Activated CD4-positive, alpha-beta T cell treated with anti-CD3 and anti-CD28 coated beads for 24 hours (primary cell): ENCODE results near the gene NATD1.

Source experiments
- DNase-seq, 2 donors: peaks; one replicate each; pipeline ENCODE4 v3.0.0-alpha.2; 2020; ENCODE audit warnings: low read depth in 2 of 2

The NATD1 gene, protein sequence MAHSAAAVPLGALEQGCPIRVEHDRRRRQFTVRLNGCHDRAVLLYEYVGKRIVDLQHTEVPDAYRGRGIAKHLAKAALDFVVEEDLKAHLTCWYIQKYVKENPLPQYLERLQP

DNA sequence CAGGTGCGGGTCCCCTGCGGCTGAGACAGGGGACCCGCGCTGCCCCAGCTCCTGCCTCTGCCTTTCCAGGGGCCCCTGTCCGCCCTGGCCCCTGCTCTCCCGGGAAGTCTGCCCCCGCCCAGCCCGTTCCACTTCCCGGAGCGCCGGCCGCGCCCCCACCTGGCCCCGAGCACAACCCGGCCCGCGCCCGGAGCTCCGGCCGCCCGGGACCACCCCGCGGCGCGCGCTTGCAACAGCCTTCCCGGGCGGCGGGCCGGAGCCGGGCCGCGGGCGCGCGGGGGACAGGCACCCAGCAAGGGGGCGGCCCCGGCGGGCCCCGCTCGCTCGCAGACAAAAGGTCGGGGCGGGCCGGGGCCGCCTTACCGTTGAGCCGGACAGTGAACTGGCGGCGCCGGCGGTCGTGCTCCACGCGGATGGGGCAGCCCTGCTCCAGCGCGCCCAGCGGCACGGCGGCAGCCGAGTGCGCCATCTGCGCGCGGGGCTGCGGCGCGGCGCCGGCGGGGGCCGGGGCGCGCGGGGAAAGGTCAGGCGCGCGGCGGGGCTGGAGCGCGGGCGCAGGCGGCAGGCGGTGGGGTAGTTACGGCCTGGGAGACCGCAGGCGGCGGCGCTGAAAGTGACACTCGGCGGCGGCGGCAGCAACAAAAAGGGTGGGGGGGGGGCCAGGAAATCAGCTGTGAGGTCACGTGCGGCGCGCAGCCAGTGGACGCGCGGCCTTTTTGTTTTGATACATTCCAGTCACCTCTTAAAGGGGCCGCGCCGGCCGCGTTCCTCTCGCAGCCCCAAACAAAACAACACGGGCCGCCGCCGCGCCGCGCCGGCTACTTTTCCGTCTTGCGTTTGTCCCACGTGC, at the start of gene NATD1:
TSS of gene NATD1 (minus strand) at position 615 of the 850 bp plus-strand sequence. CDS start at position 469, 146 bp downstream.
- peak; percentile 52 to 62 for DNase-seq

DNA sequence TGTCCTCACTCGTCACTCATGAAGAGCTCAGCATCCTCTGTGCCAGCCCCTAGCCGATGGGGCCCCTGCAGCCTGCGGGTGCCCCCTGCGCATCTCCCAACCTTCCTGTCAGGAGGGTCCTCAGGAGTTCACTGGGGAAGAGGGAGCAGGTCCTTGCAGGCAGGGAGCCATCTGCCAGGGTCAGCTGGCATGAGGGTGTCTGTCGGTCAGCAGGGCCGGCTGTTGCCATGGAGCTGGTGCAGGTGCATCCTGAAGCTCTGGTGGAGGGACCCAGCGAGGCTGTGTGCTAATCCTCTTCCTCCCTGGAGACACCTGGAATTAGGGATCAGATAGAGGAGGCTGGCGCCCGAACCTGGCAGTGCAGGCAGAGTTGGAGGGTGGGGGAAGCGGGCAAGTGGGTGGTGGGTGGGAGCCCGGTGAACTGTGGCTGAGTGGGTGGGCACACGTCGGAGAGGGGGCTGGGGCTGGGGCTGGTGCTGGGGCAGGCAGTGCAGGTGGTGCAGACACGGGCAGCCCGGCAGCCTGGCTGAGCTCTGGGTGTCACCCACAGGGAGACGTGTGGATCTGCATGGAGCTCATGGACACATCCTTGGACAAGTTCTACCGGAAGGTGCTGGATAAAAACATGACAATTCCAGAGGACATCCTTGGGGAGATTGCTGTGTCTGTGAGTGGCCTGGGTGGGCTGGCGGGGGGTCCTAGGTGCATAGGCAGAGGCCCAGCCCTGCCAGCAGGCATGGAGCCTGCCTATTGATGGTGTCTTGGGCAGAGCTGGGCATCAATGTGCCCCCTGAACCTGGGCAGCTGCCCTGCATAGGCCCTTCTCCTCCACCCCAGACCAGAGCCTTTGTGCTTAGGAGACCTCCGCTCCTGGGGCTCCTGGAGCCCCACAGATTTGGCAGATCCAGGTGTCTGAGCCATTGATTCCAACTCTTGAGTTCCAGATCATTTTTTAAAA, 48.7 kb upstream of the NATD1 start:
- DNase-seq: no peak

DNA sequence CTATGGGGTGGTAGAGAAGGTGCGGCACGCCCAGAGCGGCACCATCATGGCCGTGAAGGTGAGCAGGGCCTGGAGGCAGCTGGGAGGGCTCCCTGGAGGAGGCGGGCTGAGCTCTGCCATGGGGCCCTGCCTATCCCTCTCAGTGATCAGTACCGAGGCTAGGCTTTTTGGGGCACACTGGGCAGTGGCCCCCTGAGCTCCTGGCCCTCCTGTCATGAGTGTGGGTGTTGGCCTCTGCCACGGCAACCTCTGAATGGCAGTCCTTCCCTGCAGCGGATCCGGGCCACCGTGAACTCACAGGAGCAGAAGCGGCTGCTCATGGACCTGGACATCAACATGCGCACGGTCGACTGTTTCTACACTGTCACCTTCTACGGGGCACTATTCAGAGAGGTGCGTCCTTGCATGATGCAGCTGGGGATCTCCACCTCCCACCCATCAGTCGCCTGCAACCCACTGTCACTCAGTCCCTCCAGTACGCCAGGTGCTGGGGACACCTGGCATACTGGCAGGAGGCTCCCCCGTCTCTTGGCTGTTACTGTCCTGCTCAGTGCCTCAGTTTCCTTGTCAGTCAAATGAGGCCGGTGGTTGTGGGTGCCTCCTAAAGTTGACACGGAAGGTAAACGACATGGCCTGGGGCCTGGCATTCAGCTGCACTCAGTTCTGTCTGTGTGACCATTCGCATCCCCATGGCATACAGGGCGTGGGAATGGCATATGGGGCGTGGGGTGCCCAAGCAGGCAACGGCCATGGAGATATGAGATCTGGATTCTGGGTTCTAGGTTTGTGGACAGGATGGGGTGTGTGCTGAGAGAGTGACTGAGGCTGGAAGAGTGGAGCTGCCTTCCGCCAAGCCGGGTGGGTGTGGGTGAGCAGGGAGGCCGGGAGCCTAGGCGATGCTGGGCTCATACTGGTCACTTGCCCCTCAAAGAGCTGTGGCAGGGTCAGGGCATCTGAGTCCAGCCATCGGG, 47.7 kb upstream of the NATD1 start:
- no peak for DNase-seq

DNA sequence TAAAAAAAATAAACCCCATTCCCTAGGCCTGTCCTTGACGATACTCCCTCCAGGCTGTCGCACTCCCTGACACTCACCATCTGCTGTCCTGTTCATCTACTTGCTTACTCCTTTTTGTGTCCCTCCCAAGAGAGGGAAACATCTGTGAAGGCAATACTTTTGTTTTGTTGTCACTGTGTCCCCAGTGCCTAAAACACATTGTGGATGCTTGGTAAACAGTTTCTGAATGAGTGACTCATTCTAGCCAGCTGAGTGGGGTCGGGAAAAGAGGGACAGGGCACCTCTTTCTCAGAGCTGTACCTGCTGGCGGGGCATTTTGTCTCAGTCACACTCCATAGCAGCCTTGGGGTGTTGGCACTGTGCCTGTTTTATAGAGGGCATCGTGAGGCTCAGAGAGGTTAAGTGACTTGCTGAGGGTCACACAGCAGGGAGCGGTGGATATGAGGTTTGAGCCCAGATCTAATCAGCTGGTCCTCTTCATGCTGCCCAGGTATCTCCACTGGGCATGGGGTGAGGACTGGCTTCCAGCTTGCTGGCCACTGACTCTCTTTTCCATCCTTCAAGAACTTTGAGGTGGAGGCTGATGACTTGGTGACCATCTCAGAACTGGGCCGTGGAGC, 46.9 kb upstream of the NATD1 start:
- no peak for DNase-seq

DNA sequence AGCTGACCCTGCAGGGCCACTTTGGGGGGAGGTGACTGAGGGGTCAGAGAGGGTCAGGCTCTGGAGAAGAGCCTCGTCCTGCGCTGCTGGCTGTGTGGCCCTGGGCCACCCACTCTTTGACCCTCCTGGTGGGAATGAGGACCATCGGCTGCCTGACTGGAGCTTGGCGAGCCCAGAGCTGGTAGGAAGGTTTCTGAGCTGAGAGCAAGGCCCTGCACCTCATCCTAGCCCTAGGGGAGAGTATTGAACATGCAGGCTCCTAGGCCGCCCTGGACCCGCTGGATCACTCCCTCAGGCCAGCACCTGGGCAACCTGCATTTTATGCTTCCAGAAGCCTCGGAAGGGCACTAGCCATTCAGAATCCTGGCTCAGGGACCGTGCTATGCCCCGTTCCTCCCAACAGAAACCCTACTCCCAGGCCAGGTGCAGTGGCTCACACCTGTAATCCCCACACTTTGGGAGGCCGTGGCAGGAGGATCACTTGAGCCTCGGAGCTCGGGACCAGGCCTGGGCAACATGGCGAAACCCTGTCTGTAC, 45.8 kb upstream of the NATD1 start:
- no peak for DNase-seq

DNA sequence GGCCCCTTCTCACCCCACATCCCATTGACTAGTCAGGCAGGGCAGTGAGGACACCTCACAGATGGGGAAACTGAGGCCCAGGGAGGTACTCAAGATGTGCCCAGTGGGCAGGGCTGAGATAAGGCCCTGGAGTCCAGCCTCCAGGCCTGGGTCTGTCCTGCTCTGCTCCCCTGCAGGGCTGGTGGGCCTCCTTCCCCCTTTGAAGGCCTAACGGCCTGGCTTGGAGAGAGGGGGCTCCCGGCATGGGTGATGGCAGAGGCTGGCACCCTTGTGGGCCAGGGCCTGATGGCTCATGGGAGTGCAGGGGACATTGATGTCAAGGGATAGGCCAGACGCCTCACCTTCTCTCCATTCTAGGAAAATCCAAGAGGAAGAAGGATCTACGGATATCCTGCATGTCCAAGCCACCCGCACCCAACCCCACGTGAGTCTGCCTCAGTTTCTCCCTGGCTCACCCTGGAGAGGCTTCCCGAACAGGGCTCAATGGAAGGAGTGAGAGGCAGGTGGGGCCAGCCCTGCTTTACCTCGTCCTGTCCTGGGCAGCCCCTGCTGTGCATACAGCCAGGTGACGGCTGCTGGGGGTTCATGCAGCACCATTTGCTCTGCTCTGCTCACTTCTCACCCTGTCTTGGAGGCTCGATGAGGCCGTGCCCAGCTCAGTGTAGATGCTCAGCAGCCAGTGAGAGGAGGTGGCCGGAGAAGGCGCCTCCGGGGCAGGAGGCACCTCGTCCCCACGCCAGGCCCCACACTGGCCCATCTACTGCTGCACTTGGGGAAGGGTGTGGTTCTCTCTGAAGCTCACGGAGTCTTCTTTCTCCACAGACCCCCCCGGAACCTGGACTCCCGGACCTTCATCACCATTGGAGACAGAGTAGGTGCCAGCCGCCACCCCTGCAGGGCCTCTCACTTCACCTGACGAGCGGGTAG, 45.1 kb upstream of the NATD1 start:
- DNase-seq: no peak

DNA sequence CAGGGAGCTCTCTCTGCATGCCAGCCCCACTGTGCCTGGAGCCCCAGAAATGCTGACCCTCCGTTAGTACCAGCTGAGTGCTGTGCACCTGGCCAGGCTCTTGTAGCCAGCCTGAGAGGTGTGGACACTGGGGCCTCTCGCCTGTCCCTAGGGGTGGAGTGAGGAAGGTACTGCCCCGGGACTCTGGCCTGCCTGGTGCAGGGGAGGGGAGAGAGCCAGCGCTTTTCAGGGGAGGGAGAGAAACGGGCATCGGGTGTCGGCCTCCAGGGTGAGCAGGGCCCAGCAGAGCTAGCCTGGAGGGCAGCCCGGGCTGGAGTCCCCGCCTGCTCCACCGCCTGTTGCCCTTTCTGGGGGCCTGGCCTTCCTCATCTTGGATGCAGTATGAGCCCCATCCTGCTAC, 44.4 kb upstream of the NATD1 start:
- DNase-seq: no peak

DNA sequence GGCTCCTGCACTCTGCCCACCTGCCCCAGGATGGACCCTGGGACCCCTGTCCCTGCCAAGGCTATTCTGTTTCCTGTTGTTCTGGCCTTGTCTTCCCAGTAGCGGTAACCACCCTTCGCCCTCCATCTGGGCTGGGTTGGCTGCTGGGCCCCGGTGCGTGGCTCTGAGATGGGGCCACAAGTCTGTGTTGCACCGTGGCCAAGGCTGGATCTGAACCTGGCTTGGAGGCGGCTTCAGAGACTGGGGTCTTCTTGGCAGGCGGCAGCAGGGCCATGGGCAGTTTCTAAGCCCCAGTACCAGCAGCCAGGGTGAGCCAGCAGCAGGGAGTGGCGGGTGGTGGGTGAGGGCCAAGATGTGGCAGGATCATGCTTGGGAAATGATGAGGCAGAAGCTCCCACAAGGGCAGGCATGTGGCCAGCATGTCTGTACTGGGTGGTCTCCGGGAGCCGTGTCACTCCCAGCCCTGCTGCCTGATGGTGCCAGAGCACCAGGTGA, 43.9 kb upstream of the NATD1 start:
- no peak for DNase-seq

DNA sequence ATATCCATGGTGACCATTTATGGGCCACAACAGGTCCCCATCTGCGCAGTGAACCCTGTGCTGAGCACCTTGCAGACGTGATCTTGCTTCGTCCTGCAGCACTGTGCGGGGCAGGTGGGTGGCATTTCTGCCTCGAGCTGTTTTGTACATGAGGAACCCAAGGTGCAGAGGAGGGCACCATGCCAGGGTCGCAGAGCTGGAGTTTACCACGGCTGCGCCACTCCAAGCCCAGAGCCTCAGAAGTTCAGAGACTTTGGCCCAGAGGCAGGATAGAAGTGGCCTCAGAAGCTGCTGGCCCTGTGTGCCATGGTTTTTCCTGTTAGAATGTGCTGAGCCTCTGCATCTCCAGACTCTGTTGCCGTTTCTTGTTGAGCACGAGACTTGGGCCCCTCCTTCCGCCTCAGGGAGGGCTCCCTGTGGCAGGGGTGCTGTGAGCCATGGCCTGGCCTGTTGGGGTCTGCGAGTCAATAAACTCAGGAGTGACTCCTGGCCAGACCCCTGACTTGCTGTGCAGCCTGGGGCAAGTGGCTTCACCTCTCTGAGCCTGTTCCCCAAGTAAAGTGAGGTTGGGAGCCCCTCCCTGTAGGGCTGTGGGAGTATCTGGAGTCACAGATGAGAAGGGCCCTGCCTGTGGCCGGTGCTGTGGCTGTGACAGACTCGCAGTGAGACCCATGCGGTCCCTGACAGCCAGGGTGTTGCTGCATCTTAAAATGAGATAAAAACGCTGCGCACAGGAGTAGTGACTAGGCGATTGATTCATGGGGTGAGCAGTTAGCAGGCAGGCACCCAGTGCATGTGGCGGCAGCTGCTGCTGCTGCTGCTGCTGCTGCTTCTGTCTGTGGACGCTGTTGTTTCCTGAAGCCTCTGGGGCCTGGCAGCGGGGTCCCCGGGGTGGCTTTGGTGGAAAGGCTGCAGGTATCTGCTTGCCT, 43.2 kb upstream of the NATD1 start:
- DNase-seq: no peak

DNA sequence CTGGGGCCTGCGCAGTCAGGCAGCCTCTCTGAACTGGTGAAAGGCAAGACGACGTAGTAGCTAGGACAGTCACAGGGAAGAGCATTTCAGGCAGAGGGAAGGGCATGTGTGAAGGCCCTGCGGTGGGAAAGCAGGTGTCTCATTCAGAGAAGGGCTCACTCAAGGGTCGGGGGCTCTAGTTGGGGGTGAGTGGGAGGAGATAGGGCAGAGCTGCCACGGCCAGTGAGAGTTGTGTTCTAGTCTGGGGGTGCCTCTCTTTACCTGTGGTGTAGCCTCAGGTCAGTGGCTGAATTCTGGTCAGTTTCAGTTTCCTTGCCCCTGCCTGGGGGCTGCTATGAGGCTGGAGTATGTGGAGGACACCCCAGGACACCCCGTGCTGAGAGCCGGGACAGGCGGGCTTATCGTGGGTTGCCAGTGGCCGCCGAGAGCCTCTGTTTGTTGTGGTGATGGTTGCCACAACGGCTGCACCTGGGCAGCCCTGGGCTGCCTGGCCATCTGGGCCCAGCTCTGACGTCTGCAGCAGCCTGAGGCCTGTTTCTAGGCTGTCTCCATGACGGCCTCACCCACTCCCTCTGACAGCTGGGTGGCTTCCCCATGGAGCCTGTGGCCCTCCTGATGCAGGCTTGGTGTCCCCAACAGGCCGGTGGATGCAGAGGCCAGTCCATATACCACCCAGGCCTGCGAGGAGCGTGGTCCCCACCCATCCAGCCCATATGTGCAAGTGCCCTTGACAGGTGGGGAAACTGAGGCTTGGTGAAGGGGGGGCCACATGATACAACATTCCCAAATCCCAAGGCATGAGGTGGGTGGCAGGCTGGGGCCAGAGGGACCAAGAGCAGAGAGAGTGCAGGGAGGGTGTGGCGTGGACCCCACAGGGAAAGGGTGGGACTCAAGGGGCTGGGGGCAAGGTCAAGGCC, 42.1 kb upstream of the NATD1 start:
- no peak for DNase-seq

DNA sequence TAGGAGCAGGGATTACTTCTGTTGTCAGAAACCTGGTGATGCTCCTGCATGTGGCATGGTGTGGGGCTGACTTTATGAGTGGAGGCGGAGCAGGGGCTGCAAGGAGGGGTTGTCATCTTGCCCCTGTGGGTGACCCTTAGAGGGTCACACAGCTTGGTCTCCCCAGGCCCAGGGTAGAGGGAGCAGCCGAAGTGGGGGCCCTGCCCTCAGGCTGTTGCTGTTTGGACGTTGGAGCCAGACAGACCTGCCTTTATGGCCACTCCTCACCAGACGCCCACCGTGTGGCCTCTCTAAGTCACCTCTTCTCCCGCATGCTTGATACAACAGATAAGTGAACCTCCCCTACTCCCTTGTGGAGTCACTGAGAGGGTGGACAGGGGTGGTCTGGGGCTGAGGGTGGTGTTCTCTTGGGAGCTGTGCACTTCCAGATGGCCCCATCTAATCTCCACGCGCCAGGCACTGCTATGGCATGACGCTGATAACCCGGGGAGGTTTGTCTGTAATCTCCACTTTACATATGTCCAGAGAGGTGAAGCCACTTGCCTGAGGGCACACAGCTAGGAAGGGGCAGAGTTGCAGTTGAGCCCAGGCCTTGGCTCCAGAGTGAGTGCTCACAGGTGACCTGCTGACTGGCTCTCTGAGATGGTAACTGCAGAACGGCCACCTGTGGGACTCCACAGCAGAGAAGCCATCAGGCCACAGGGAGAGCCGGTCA, 41.3 kb upstream of the NATD1 start:
- DNase-seq: no peak

DNA sequence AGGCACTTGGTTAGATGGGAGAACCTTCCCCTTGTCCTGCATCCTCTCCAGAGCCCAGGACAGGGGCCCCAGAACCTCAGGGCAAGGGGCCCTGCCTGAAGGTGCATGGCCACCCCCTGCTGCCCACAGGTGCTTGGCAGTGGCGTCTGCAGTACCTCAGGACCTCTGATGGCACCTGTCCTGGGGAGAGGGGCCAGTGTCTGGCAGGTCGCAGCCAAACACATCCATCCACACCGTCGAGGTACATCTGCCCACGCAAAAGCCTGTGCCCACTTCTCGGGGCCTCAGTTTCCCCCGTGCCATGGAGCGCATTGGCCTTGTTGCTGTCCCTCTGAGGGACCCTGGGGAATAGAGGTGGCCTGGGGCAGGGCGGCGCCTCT, 40.6 kb upstream of the NATD1 start:
- DNase-seq: no peak

DNA sequence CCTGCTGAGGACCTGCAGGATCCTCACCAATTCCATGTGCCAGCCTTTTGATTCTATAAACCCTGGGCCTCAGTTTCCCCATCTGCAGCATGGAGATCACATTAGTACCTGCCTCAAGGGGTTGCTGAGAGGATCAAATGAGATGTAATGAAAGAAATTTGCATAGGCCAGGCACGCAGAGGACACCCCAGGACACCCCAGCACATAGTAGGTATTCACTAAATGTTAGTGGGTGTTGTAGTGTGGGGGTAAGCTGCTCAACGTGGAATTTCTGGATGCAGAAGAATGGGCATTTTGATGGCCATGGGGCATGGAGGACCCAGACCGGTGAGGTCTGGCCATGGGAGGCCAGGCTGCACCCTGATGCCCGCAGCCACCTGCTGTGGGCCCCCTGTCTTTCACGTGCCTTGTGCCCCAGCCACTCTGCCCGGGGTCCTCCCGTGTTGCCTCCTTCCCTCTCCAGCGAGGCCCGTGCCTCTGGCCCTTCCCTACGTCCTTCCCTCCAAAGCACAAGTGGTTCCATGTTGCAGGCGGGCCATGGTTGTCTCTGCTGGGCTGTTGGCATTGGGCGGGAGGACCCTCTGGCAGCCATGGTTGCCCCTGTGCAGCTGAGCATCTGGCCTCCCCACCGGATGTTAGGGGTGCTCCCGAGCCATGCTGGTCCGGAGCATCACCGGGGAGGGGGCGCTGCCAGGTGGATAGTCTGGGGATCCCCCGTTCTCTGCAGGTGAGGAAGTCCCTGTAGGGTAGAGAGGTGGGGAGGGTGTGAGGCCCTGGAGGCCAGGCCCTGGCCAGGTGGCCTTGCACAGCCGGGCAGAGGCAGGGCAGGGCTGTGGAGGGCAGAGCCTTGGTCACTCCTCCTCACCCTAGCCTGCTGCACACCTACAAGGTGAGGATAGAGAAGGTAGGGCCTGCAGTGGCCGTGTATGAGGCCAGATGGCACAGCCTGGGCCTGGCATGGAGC, 39.9 kb upstream of the NATD1 start:
- DNase-seq: no peak

DNA sequence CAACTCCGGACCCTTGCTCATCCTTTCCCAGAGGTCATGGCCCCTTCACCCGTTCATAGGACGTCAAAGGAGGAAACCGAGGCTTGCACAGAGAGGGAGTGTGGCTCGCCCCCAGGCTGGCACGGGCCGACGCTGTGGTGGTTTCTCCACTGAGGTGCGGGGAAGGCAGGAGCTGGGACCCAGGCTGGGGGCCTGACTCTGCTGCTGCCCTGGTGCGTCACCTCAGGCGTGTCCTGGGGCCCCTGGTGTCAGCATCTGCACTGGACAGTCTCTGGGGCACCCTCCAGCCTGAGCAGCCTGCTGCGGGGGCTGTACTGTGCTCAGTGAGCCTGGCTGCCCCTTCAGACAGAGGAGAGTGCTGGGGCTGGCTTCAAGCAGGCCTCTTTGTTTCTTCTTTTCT, 38.7 kb upstream of the NATD1 start:
- no peak for DNase-seq

DNA sequence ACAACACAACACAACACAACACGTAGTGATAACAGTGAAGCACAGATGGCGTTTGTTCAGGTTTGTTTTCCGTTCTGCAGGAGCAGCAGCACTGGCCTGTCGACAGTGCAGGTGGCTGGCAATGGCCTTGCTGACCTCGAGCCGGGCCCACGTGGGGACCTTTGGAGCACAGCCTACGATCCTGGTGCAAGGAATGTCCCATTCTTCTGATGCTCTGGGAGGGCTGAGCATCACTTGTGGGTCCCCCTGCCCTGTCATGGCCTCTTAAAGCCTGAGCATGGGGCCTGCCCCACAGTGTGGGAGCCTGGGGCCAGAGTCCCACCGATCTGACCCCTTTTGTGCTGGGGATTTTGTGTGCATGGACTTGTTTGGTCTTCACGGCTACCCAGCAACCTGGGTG, 38.1 kb upstream of the NATD1 start:
- DNase-seq: no peak
